PC-9 (cell line): ENCODE data around the gene SHKBP1. TPM values are rescaled to one million over a fixed set of nuclear protein-coding genes. Genes with fewer than 3 reads are reported as not detected.

Experiments
- BruUV-seq: library from RNA; stranded (reverse); fragments of 400-500 nt; replicated peaks from 2 replicates; lab custom pipeline; 2021; lab: Mats Ljungman, UMichigan
- CTCF ChIA-PET: fragments of 300-600 bp; sonication (Branson Sonifier 250); formaldehyde crosslinking; loops from one replicate; lab custom pipeline; 2022; ENCODE audit warnings: antibody characterized with exemption; lab: Charles Lee
- POLR2A ChIA-PET: fragments of 300-600 bp; sonication (Branson Sonifier 250); formaldehyde crosslinking; loops from one replicate; lab custom pipeline; 2022; ENCODE audit warnings: antibody characterized with exemption; ENCODE audit not compliant: unreplicated experiment; lab: Charles Lee
- DNase-seq, 2 experiments: peaks; one replicate each; pipeline versions ENCODE4 v3.0.0 to v3.0.0-alpha.2; 2015 to 2022; ENCODE audit warnings: mixed read lengths in 1 of 2
- H2AFZ ChIP-seq: fragments of 200-600 bp; sonication (generic); 2 replicates; pipeline ENCODE4 v1.8.1; 2017; ENCODE audit warnings: antibody characterized with exemption
- H3F3A ChIP-seq: fragments of 200-600 bp; sonication (generic); 2 replicates; pipeline ENCODE4 v1.8.1; 2017; ENCODE audit warnings: antibody characterized with exemption, mild to moderate bottlenecking, low read depth; ENCODE audit not compliant: insufficient read depth
- H3K27ac ChIP-seq: fragments of 200-600 bp; sonication (generic); 2 replicates; pipeline ENCODE4 v1.6.1; 2016; ENCODE audit warnings: mixed run types
- H3K27me3 ChIP-seq: fragments of 200-600 bp; sonication (generic); 2 replicates; pipeline ENCODE4 v1.6.1; 2016; ENCODE audit warnings: low read depth, mixed run types; ENCODE audit not compliant: insufficient read depth
- H3K36me3 ChIP-seq: fragments of 200-600 bp; sonication (generic); 2 replicates; pipeline ENCODE4 v1.6.1; 2016; ENCODE audit warnings: low read depth, mixed run types
- H3K4me1 ChIP-seq: fragments of 200-600 bp; sonication (generic); replicated peaks from 2 replicates; pipeline ENCODE4 v1.6.1; 2016; ENCODE audit warnings: mixed run types; ENCODE audit not compliant: insufficient read depth
- H3K4me2 ChIP-seq: fragments of 200-600 bp; sonication (generic); 2 replicates; pipeline ENCODE4 v1.6.1; 2017; ENCODE audit warnings: mixed run types
- H3K4me3 ChIP-seq: fragments of 200-600 bp; sonication (generic); 2 replicates; pipeline ENCODE4 v1.6.1; 2016; ENCODE audit warnings: mixed run types
- H3K79me2 ChIP-seq: fragments of 200-600 bp; sonication (generic); 2 replicates; pipeline ENCODE4 v1.6.1; 2017; ENCODE audit warnings: low read depth, mixed run types
- H3K9me2 ChIP-seq: fragments of 200-600 bp; sonication (generic); 2 replicates; pipeline ENCODE4 v1.8.1; 2017; ENCODE audit warnings: mild to moderate bottlenecking; ENCODE audit not compliant: insufficient read depth
- H3K9me3 ChIP-seq: fragments of 200-600 bp; sonication (generic); 2 replicates; pipeline ENCODE4 v1.8.1; 2016; ENCODE audit warnings: low read depth; ENCODE audit not compliant: insufficient read depth
- H4K20me1 ChIP-seq: fragments of 200-600 bp; sonication (generic); 2 replicates; pipeline ENCODE4 v1.8.1; 2017; ENCODE audit not compliant: insufficient read depth
- CTCF ChIP-seq: fragments of 200-600 bp; sonication (generic); conservative IDR thresholded peaks from 2 replicates; pipeline ENCODE4 v1.6.1; 2017; ENCODE audit warnings: mixed run types, antibody characterized with exemption, mild to moderate bottlenecking, moderate library complexity
- EZH2 ChIP-seq: fragments of 200-600 bp; sonication (generic); IDR thresholded peaks from 2 replicates; pipeline ENCODE4 v1.8.0; 2017; ENCODE audit warnings: antibody characterized with exemption, low read depth
- intact Hi-C: fragments of 100-400 bp; cut with micrococcal nuclease; formaldehyde crosslinking; loops from one replicate; pipeline ENCODE4 v1.10.0; 2022; ENCODE audit not compliant: unreplicated experiment
- total RNA-seq: library from RNA; stranded (reverse); gene quantifications from 2 replicates; pipeline ENCODE4 v1.2.3, GENCODE V29; 2021

The SHKBP1 gene
- total RNA-seq, 1 experiment from 2014 or later: 90.1 TPM

- Histone ChIP-seq H2AFZ (no peak overlapping the region), H3K79me2 (no peaks in the 10 kb centered on the region), H3K9me3 (no peaks in the 10 kb centered on the region), H3F3A (no peaks in the 10 kb centered on the region; the same call in 1 of the 2 replicates), H3K9me2 (no peaks in the 10 kb centered on the region), H4K20me1 (no peaks in the 10 kb centered on the region), H3K27me3 (peaks cover 56% of the 10 kb centered on the region), H3K4me2 (no peak overlapping the region), H3K27ac (no peak overlapping the region), H3K4me1 (no peaks in the 10 kb centered on the region), H3K4me3 (no peak overlapping the region), H3K36me3 (no peaks in the 10 kb centered on the region)
- intact Hi-C loops: no loop called here
- ChIA-PET CTCF (interaction anchor here (0.8 to 1.4 kb wide), 2 partner anchors 15 to 25 kb away, joined by 6 to 7 read pairs; no protein-coding TSS in a partner anchor), POLR2A (interaction anchor here (0.6 to 0.7 kb wide), 3 partner anchors 15 to 310 kb away, joined by 3 to 4 read pairs (median 4); no protein-coding TSS in a partner anchor)
- no peak for TF ChIP-seq CTCF
- TF ChIP-seq EZH2: no peak
- DNase-seq: no peak
- no TSS peak for BruUV-seq
Observed at GRCh38 chr19:40555978-40556689, 20.5 kb upstream of the SHKBP1 start.

GRCh38 chr19:40556953-40557530, 19.6 kb upstream of the SHKBP1 start:
- no peaks in the 10 kb centered on the region for H3K4me1 ChIP-seq
- H3K27ac ChIP-seq: no peak overlapping the region
- H2AFZ ChIP-seq: no peak overlapping the region
- no peaks in the 10 kb centered on the region for H3K9me2 ChIP-seq
- H3K9me3 ChIP-seq: no peaks in the 10 kb centered on the region
- no peaks in the 10 kb centered on the region for H4K20me1 ChIP-seq
- no peaks in the 10 kb centered on the region for H3K79me2 ChIP-seq
- intact Hi-C loops: no loop called here
- no peaks in the 10 kb centered on the region for H3K36me3 ChIP-seq
- H3F3A ChIP-seq: no peaks in the 10 kb centered on the region; the same call in 1 of the 2 replicates
- H3K27me3 ChIP-seq: peaks cover 59% of the 10 kb centered on the region
- TF ChIP-seq CTCF (no peak), EZH2 (no peak)
- POLR2A ChIA-PET: no interaction called here
- H3K4me3 ChIP-seq: no peak overlapping the region
- DNase-seq: no peak
- H3K4me2 ChIP-seq: no peak overlapping the region
- no TSS peak for BruUV-seq
- CTCF ChIA-PET: interaction anchor here (1.4 kb wide), 1 partner anchor 16 kb away, joined by 6 read pairs; no protein-coding TSS in a partner anchor

GRCh38 chr19:40559394-40559793, 17.3 kb upstream of the SHKBP1 start:
- DNase-seq: no peak
- Histone ChIP-seq H3K4me1 (no peaks in the 10 kb centered on the region), H3K4me3 (no peak overlapping the region), H3K27ac (no peak overlapping the region), H3K79me2 (no peaks in the 10 kb centered on the region), H3K36me3 (no peaks in the 10 kb centered on the region), H3K9me3 (no peaks in the 10 kb centered on the region), H3K4me2 (no peak overlapping the region), H3K27me3 (peaks cover 43% of the 10 kb centered on the region), H3F3A (no peaks in the 10 kb centered on the region; the same call in 1 of the 2 replicates), H2AFZ (no peak overlapping the region), H4K20me1 (no peaks in the 10 kb centered on the region), H3K9me2 (no peaks in the 10 kb centered on the region)
- intact Hi-C loops: no loop called here
- TF ChIP-seq CTCF (no peak), EZH2 (no peak)
- ChIA-PET CTCF (no interaction called here), POLR2A (no interaction called here)
- no TSS peak for BruUV-seq
